Brain microvascular endothelial cell (primary cell): Measurements from ENCODE around the gene ASAH2.

Source experiments
- DNase-seq: peaks from one replicate; pipeline ENCODE4 v3.0.0-alpha.2; 2020
- H3K27ac ChIP-seq: fragments of 250-450 bp; sonication (Bioruptor Pico); 2 replicates; pipeline ENCODE4 v1.5.1; 2020; ENCODE audit warnings: mild to moderate bottlenecking, moderate library complexity
- H3K27me3 ChIP-seq: fragments of 250-450 bp; sonication (Bioruptor Pico); replicated peaks from 2 replicates; pipeline ENCODE4 v1.5.1; 2020; ENCODE audit warnings: mild to moderate bottlenecking
- H3K36me3 ChIP-seq: fragments of 250-450 bp; sonication (Bioruptor Pico); replicated peaks from 2 replicates; pipeline ENCODE4 v1.5.1; 2020; ENCODE audit warnings: mild to moderate bottlenecking
- H3K4me3 ChIP-seq: 2 replicates; pipeline ENCODE4 v1.5.1; 2011; ENCODE audit warnings: low read depth, mild to moderate bottlenecking, control low read depth, low read length, moderate library complexity
- CTCF ChIP-seq: IDR thresholded peaks from 2 replicates; pipeline ENCODE4 v1.5.1; 2011; ENCODE audit warnings: low read depth, mild to moderate bottlenecking, moderate library complexity, low read length, control low read depth, inconsistent platforms; ENCODE audit errors: missing control alignments
- in situ Hi-C: cut with HindIII; loops from 2 replicates; pipeline ENCODE4 v1.10.0; 2017; ENCODE audit warnings: low sequenced_read_pairs, low pct_ligation_motif_present

ASAH2 gene

GRCh38 chr10:50291261-50291850 lies 40.0 kb upstream of the ASAH2 start:
- DNase-seq: no peak
- Histone ChIP-seq H3K36me3 (no peaks in the 10 kb centered on the region), H3K27me3 (no peaks in the 10 kb centered on the region), H3K4me3 (no peak overlapping the region), H3K27ac (no peak overlapping the region)
- in situ Hi-C loops: no loop called here
- TF ChIP-seq CTCF: peak; percentile 56

- no peak for DNase-seq
- Histone ChIP-seq H3K27me3 (no peaks in the 10 kb centered on the region), H3K27ac (no peak overlapping the region), H3K36me3 (no peaks in the 10 kb centered on the region), H3K4me3 (no peak overlapping the region)
- TF ChIP-seq CTCF: no peak
- in situ Hi-C loops: no loop called here
Observed at GRCh38 chr10:50289196-50289595, 37.9 kb upstream of the ASAH2 start.

GRCh38 chr10:50286996-50287803 lies 35.9 kb upstream of the ASAH2 start:
- in situ Hi-C loops: no loop called here
- Histone ChIP-seq H3K4me3 (no peak overlapping the region), H3K27me3 (peaks cover 3% of the 10 kb centered on the region), H3K27ac (no peak overlapping the region), H3K36me3 (no peaks in the 10 kb centered on the region)
- no peak for TF ChIP-seq CTCF
- DNase-seq: no peak

- Histone ChIP-seq H3K27me3 (peaks cover 3% of the 10 kb centered on the region), H3K4me3 (no peak overlapping the region), H3K36me3 (no peaks in the 10 kb centered on the region), H3K27ac (no peak overlapping the region)
- in situ Hi-C loops: no loop called here
- no peak for TF ChIP-seq CTCF
- DNase-seq: no peak
Observed at GRCh38 chr10:50286517-50286916, 35.2 kb upstream of the ASAH2 start.

GRCh38 chr10:50281967-50282522 lies 30.7 kb upstream of the ASAH2 start:
- no peak for TF ChIP-seq CTCF
- no peak for DNase-seq
- Histone ChIP-seq H3K4me3 (no peak overlapping the region), H3K27me3 (peaks cover 6% of the 10 kb centered on the region), H3K27ac (no peak overlapping the region), H3K36me3 (no peaks in the 10 kb centered on the region)
- in situ Hi-C loops: no loop called here
